Measurements from ENCODE around the gene DNAH11.
"Not testable (repeated sequence)": the region's sequence is repeated elsewhere in the genome, so short reads cannot be mapped to it uniquely, and the experiment has no call there.

The DNAH11 gene

DNA sequence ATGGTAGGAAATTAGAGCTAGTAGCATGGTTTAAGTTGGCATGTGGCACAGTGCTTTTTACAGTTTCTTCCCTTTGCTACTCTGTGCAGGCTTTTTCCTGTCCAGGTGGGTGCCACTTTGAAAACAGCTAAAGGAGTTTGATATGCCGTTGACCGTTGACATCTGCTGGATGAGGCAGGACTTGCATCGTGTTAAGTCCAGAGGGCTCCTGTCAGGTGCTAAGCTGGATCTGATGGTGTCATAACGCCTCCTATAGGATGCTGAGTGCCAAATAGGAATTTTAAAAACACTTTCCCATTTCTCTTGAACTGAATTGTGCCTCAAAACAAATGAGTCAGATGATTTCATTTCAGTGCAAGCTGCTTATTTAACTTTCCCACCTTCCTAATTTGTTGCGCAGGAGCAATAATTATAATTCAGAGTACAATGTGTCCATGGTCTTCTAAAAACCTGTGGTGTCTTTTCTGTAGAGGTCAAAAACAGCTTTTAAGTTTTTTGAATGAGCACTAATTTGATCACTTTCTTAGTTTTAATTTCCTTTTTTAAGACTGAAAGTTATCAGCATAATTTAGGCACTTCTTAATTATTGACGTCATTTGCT is 224.6 kb downstream of the DNAH11 start:
- FAIRE-seq (no peak), DNase-seq (ENCODE audit: low spot score) (peak; percentile 77)

DNA sequence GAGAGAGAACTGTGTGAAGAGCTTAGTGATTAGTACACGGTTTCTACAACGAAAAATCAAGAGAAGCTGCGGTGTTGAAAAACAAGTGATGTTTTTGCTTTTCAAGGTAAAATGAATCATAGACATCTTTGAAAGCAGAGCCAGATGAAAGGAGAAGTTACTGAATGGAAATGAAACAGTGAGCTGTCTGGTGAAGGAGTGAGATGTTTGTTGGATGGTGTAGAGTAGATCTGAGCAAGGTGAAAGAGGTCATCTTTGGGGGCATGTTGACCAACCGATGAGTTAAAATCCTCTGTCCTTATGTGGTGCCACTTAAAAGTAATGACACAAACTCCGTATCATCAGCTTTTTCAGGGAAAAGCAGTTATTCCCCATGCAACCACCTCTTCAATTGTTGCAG is 225.4 kb downstream of the DNAH11 start:
- DNase-seq (ENCODE audit: low spot score) (no peak), FAIRE-seq (no peak)

DNA sequence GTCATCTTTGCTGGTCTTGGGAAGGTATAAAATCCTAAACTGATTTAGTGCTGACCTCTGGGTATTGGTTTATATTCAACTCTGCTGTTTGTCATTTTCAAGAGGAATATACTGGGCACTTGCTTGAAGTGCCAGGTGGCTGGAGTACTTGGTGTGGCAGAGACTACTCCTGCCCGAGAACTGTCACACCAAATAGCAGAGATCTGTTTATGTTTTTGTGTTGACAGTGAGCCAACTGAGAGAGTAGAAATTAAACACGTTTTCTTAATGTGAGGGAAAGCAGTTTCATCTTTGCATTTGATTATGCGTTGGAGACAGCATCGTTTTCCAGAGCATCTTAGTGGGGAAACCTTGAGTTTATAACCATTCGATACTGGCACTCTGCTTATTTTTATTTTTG is 228.4 kb downstream of the DNAH11 start:
- DNase-seq (ENCODE audit: low spot score) (no peak), FAIRE-seq (no peak)

DNA sequence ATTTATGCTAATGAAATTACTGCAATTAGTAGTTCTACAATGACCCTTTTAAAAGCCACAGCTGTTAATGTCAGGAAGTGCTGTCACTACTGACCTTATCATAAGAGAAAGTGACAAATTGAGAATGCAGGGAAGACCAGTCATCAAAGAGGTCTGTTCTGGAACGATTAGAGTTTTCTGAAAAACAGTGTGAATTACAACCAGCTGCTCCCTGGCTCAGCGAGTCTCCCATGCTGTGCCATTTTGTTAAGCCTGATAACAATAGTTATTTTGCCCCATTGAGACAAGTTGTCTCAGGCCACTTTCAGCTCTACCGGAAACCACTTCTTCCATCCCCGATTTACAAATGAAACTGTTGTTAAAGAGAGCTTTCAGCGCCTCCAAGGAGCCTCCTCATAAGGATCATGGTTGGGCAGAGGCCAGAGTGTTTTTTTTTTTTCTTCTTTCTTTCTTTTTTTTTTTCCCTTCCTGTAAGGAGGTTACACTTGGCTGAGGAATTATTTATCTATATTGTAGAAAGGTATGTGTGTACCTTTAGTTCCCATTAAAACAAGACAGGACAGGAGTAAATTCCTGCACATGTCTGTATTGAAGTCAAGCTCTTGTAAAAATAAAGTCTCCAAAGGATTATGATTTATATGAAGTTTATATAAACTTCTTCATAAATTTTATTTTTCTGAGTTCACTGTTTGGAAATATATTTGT is 229.2 kb downstream of the DNAH11 start:
- DNase-seq (ENCODE audit: low spot score), result no peak
- no peak for FAIRE-seq

DNA sequence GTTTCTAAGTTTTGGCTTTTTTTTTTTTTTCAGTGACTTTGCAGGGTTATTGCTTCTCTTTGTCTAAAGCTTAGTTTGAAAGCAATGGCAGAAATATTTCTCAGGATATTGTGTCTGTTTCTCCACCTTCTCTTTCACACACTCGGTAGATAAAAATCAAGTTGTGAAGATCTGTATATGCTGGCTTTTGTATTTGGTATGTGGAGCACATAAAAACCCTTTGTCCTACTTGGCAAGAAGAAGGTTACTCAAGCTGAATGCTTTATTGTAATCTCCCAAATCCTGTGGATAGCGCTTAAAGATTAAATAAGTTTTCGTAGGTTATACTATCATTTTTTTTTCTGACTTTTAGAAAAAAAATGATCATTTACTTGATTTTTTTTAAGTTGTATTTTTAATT is 230.5 kb downstream of the DNAH11 start:
- no peak for FAIRE-seq

DNA sequence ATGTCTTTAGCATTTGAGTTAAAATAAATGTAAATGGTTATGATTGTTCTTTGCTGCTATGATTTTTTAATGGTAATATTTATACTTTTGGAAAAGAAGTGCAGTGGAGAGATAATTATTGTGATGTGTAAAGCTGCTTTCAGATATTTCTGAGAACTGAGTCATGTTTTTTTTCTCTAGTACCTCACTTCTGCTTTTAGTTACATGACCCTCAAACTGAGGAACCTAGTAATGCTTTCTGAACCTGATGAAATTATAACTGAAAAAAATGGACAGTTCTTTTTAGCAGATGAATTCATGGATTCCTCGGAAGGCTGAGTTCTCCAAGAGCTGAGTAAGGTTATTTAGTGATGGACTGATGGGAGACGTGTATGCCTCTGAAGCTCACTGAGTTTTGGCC is 235.1 kb downstream of the DNAH11 start:
- FAIRE-seq, result no peak
- no peak for DNase-seq (ENCODE audit: low spot score)

More for the DNA sequence above, 230.5 kb downstream of the DNAH11 start:
- no peak for DNase-seq (ENCODE audit: low spot score)

DNA sequence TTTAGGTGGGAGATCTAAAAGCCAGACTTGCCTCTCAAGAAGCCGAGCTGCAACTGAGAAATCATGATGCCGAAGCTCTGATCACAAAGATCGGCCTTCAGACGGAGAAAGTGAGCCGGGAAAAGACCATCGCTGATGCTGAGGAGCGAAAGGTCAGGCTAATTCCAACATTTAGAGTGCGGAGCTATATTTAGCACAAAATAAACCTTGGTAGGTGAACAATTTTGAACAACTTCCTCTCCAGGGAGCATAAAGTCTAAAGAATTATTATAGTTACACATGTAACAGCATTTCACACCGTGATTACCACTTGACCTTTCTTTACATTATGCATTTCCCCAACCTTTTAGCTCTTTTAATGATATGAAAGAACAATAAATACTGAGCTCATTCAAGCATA is 236.1 kb downstream of the DNAH11 start:
- DNase-seq (ENCODE audit: low spot score) (no peak), FAIRE-seq (no peak)

DNA sequence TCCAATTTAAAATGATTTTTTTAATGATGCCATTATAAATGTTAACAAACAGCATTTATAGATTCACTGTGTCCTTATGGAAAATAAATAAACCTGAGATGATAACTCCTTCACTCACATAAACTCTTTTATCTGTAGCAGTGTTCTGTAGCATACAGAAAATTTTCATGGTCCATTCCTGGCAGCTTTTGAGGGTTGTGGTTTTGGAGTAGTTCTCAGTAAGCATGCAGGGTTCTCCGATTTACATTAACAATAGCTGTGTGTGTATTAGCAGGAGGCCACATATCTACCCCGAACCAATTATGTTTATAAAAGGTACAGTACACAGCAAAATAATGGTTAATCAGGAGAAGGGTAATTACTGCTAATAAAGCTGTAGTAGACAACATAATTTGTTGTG is 240.2 kb downstream of the DNAH11 start:
- DNase-seq (ENCODE audit: low spot score) (no peak), FAIRE-seq (no peak)

DNA sequence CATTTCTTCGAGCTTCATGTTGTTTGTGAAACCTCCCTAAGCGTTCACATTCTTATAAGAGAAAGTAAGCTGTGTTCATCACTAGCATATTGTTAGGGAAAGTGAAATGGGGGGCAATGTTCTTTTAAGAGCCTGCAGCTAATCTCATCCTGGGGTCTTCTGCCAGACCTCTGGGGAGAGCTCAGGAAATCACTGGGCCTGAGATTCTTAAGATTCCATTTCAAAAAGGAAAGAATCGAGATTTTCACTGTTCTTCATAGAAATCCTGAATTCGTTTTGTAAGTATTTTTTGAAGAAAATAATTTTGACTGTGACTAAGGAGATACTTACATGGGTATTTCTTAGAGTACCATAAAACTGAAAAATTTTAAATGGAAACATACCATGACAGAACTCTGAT is 242.2 kb downstream of the DNAH11 start:
- FAIRE-seq (no peak), DNase-seq (ENCODE audit: low spot score) (no peak)

DNA sequence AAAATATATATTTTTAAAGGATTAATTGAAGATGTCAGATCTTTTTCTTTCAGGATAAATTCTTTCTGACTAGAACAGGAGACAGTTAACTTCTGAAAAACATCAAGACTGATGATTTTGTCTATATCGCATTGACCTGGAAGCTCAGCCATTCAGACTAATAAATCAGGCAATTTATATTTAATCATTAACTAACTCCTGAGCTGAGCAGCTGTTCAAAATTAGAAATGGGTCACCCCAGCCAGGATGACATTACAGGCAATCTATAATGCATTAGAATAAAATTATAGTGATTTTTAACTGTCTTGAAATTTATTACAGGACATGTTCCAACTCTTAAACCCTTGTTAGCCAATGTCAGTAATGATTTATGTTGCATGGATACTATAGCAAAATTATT is 263.0 kb downstream of the DNAH11 start:
- DNase-seq (ENCODE audit: low spot score) (no peak), FAIRE-seq (no peak)

DNA sequence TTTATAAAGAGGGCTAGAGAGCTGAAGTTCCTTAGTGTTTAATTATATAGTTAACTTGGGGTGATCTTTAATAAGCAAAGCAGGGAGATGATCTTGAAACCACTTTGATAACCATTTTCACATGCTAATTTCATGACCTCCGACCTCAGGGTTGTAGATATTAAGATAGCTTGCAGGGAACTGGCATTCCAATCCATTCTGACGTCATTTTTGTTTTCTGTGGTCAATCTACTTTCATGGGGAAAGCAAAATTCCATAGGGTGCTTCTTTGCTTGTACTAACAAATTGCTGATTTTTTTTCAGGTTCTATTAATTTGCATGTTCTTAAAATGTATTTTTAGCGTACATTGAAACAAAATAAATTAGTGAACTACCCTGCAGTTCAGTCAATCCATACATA is 263.5 kb downstream of the DNAH11 start:
- FAIRE-seq (no peak), DNase-seq (ENCODE audit: low spot score) (no peak)

DNA sequence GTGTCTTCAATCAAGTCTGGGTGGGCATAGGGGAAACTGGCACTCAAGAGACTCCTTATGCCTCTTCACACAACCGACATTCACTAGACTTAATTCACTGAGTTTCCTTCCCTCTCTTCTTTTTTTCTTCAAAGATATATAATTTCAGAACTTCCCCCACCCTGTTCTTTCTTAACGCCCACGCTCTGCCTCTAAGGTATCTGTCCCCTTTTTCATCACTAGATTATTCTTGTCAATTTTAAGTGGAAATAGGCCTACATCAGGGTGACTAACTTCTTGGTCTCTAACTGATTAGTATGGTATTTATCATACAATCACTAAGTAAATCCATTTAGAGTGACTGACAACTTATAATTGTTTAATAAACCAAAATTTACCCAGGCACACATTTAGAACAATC is 276.2 kb downstream of the DNAH11 start:
- DNase-seq (ENCODE audit: low spot score), result no peak
- no peak for FAIRE-seq

DNA sequence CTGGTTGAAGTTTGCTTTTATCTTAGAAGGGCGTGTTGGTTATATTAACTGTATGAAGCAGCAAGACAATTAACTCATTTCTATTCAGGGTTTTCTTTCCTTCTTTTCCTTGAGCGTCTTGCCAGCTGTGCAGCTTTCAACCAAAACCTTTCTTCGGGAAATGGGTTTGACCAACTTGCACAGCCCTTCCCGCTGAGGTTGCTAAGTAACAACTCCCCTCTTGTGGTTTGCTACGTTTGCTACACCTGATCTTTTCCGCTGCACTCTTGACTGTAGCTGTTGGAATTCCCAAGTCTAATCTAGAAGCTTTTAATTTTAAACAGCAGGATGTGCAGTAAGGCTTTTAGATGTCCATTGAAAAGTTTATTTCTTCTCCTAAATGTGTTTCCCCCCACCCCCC is 286.0 kb downstream of the DNAH11 start:
- FAIRE-seq, result no peak
- DNase-seq (ENCODE audit: low spot score), result no peak

DNA sequence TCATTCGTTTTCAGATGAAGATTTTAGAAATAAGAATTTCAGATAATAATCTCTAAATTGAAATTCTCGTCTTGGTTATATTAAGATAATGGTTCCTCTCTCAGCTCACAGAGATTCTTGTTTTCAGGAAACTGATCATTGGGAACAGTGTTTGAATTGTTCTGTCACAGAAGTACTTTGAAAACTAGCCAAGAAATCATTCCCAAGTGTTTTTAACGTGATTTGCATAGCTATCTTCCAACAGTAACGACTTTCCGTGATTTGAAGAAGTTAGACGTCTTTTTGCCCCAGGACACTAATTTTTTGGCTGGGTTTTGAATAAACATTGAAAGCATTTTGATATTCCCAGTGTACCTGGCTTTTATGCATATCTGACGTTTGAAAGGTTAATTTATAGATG is 286.9 kb downstream of the DNAH11 start:
- FAIRE-seq, result no peak
- no peak for DNase-seq (ENCODE audit: low spot score)

DNA sequence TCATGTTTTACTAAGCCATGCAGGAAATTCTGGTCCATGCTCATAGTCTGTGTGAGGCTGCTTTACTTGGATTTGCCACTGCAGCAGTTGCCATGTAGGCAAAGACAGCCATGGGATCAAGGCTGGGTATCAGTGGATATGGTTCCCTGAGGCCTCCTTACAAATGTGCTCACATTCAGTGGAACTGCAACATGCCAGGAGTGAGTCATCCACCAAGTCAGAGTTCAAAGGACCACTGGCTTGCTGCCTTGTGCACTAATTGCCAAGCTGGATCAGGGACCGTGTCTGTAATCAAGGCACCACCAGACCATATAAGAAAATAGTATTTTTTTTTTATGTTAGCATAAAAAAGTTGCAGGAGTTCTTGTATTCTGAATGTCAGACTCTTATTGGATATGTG is 301.9 kb downstream of the DNAH11 start:
- no peak for FAIRE-seq
- no peak for DNase-seq (ENCODE audit: low spot score)

DNA sequence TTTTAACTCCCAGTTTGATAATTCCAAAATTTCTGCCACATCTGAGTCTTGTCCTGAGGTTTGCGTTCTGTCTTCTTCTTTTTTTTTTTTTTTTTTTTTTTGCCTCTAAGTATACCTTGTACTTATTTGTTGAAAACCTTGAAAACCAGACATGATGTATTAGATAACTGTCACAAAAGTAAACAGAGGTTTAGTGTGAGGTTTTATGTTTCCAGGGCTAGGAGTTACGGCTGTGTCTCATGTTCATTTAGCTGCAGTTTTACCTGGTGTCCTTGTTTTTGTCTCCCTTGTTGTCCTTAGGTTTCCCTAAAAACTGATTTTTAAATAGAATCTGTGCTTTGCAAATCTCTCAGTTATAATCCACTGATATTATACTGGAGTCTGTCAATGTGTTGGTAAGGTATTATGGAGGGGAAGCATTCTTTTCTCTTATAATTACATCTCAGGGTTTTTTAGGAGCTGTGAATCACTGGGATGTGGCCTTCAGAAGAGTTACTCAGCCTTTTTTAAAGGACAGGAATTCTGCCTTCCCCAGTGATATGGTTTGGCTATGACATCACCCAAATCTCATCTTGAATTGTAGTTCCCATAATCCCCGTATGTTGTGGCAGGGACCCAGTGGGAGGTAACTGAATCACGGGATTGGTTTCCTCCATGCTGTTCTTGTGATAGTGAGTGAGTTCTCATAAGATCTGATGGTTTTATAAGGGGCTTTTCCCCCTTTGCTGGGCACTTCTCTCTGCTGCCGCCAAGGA is 307.9 kb downstream of the DNAH11 start:
- no peak for FAIRE-seq
- DNase-seq (ENCODE audit: low spot score), result no peak

DNA sequence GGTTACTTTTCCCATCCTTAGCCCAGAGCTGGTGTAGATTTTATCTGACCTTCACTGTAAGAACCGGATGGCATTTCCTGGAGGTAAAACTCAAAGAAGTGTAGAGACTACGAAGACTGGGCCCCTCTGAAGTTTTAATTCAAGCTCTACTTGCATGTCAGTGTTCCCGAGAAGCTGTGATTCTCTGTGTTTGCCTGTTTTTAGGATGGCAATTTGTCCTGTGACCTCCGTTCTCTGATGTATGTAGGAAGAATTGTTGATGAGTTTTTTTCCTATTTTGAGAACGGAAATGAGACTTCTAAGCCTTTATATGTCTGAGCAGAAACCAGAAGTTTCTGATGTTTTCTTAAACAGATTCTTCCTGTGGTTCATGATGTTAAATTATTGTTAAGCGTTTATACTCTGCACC is 308.7 kb downstream of the DNAH11 start:
- FAIRE-seq, result no peak
- no peak for DNase-seq (ENCODE audit: low spot score)

DNA sequence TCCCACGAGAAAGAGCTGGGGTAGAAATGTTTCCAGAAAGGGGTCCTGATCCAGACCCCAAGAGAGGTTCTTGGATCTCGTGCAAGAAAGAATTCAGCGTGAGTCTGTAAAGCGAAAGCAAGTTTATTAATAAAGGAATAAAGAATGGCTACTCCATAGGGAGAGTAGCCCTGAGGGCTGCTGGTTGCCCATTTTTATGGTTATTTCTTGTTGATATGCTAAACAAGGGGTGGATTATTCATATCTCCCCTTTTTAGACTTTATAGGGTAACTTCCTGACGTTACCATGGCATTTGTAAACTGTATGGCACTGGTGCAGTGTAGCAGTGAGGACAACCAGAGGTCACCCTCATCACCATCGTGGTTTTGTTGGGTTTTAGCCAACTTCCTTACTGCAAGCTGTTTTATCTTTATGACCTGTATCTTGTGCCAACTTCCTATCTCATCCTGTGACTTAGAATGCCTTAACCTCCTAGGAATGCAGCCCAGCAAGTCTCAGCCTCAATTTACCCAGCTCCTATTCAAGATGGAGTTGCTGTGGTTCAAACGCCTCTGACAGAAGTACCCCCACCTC is 322.9 kb downstream of the DNAH11 start:
- DNase-seq (ENCODE audit: low spot score); FAIRE-seq: not testable (repeated sequence)

DNA sequence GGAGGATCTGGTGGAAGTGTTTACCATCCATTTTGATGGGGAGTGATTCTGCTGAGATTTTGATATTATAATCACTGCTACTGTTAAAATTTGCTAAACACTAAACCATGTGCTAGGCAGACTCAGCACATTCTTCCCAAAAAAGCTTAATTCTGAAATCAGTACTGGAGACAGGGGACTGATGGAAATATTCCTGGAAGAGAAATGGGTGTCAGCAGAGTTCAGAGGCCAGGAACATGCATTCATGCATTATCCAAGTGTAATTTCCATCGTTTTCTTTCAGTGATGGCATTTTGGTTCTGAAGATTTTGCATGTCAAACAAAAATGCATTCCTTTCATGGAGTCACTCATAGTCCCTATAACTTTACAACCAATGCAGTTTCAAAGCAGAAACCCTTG is 323.9 kb downstream of the DNAH11 start:
- DNase-seq (ENCODE audit: low spot score) (no peak), FAIRE-seq (no peak)

DNA sequence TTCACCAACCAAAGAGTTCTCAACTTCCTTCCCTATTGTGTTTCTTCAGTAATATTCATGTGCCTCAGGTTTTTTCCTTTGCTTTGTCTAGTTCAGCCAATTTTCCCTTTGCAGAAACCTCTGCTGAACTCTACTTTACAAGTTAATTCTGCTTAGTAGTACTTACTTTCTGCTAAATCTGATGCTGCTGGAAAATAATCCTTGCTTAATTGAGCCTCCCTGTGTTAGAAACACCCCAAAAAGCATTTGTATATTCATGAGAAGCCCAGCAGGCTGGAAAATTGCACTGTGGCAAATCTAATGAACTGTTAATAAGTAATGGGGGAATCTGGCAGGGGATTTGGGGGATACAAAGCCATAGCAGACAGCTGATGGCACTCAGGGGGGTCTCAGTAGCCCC is 324.4 kb downstream of the DNAH11 start:
- DNase-seq (ENCODE audit: low spot score), result no peak
- FAIRE-seq, result no peak

DNA sequence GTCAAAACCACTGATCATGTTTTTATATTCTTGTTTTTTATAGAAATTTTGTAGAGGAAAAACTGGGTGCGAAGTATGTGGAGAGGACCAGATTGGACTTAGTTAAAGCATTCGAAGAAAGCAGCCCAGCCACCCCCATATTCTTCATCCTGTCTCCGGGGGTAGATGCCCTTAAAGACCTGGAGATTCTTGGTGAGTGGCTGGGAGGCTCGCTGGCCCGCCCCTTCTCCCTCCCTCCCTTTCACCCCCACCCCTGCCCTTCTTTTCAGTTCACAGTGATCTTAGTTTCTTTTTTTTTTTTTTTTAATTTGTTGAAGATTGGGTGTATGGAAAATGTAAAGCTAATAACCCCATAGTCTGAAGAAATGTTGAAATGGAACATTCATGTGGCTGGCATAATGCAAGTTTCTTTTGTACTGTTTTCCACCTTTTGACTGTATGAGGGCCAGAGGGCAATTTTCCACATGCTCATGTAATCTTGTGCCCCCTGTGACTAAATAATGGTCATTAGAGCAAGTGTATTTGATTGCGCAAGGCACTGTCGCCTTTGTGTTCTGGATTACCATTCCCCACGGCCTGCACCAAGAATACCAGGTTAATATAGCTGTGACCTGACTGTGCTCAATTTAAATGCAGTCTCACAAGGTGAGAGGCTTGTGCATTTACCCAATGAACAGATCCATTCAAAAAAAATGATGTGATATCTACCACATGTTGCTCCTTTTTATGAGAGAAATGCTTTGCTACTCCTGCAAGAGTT is 325.2 kb downstream of the DNAH11 start:
- FAIRE-seq (no peak), DNase-seq (ENCODE audit: low spot score) (no peak)

DNA sequence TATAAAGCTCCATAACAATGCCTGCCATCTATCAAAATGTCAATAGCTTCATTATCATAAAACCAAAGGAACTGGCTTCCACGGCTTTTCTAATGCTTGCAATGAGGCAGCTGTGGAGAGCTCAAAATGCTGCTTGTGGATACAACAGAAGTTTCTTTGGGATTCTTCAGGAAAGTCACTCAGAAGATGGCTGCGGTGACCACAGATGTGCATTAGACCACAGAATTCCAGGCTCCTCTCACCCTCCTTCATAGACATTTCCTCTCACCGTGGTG is 325.7 kb downstream of the DNAH11 start:
- no peak for DNase-seq (ENCODE audit: low spot score)
- no peak for FAIRE-seq

All from urothelium cell line (cell line).